ENCODE results near the gene SLC6A18.

DNA sequence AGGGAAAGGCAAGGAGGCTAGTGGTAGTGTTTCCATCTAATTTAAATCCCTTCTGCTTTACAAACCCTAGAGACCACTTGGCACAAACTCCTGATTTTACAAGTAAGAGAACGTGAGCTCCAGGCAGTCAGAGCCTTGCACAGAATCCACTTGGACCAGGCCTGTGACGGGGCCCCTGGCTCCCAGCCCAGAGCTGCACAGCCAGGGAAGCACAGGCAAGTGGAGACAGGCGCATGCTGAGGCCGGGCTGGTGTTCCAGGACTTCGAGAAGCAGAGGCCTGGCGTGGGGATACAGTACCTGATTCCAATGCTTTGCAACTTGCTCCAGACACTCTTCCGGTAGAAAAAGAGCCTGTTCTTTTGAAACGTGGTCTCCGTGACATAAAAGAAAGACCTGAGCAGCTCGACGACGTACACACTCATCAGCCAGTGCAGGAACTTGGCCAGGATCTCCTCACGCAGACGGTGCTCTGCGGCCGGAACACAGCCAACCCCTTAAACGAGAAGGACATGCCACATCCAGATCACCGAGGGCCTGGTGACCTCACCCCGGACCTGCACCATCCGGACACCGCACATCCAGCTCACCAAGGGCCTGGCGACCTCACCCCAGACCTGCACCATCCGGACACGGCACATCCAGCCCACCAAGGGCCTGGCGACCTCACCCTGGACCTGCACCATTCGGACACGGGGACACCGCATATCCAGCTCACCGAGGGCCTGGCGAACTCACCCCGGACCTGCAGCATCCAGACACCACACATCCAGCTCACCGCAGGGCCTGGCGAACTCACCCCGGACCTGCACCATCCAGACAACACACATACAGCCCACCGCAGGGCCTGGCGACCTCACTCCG is 57.2 kb downstream of the SLC6A18 start:
- TF ChIP-seq, protein P1, sequence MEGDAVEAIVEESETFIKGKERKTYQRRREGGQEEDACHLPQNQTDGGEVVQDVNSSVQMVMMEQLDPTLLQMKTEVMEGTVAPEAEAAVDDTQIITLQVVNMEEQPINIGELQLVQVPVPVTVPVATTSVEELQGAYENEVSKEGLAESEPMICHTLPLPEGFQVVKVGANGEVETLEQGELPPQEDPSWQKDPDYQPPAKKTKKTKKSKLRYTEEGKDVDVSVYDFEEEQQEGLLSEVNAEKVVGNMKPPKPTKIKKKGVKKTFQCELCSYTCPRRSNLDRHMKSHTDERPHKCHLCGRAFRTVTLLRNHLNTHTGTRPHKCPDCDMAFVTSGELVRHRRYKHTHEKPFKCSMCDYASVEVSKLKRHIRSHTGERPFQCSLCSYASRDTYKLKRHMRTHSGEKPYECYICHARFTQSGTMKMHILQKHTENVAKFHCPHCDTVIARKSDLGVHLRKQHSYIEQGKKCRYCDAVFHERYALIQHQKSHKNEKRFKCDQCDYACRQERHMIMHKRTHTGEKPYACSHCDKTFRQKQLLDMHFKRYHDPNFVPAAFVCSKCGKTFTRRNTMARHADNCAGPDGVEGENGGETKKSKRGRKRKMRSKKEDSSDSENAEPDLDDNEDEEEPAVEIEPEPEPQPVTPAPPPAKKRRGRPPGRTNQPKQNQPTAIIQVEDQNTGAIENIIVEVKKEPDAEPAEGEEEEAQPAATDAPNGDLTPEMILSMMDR (IDR thresholded peaks at IDR 0.05) = no peak
- no peak for TF ChIP-seq POLR2A (IDR thresholded peaks at IDR 0.05)

All from tibial nerve (tissue), 3 donors.